ENCODE measurements around the gene MED27.
A peak's percentile ranks its signal among the peaks of the same experiment; 100 is the strongest.
"Not testable (repeated sequence)": the region's sequence is repeated elsewhere in the genome, so short reads cannot be mapped to it uniquely, and the experiment has no call there.

Gene MED27

DNA sequence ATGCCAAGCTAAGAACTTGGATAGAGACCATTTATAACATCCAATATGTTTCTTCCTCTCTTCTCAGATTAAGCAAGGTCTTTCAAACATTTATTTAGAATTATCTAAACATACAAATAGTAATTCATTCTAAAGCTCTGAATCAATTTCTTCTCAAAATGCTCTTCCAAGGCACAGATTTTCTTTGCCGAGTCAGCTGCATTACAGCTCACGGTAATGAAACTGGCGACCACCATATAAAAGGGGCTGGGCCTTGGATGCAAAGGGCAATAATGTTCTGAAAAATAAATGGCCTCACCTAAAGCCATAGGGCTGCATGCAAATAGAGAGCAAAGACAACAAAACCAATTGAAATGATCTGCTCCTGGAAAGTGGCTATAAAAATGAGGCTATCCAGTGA lies 63.8 kb downstream of the MED27 start:
- DNase-seq (ENCODE audit: low spot score) = no peak

DNA sequence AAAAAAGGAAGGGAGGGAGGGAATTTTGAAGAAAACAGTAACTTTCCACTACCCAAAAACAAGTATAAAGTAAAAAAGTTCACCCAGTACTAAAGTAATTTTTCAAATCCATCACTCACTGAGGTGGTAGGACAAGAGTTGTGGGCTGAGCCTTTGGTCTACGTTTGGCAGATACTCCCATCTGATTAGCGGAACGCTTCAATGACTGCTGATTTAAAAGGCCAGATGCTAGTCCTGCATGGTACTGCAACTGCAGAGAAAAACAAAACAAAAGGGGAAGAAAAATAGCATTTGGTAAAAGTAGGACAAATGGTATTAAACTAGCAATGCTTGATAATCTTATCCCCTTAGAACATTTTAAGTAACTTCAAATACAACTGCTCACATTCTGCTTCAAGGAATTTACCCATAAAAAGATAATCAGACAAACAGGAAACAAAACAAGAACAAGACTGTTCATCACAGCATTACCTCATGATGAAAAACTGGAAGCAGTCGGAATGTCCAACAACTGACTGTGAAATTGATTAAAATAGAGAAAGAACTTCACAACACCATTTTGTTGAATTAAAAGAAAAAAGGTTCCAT lies 65.4 kb downstream of the MED27 start:
- DNase-seq (ENCODE audit: low spot score) = no peak

DNA sequence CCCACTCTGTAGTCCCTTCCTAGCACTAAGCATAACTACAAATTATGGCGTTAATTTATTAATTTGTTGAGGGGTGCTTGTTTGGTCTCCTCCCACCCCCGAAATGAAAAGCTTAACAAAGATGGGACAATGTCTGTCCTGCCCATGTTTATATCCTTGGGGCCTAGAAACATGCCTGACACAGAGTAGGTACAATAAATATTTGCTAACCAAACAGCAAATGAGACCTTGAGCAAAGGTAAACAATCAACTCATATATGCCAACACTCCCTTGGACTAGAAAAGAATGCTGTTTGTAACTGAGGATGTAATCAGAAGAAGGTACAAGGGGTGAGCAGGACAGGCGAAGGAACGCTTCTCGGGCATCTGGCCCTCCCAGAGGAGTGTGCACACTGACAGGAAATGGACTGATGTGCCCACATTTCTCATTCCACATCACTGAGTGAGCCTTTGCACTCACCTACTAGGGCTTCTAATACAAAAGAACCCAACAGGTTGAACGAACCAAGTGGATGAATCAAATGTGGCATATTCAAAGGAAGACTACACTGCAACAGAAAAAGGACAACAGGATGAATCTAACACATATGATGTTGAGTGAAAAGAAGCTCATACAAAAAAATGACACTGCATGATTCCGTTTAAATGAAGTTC lies 66.8 kb downstream of the MED27 start:
- no peak for DNase-seq (ENCODE audit: low spot score)

DNA sequence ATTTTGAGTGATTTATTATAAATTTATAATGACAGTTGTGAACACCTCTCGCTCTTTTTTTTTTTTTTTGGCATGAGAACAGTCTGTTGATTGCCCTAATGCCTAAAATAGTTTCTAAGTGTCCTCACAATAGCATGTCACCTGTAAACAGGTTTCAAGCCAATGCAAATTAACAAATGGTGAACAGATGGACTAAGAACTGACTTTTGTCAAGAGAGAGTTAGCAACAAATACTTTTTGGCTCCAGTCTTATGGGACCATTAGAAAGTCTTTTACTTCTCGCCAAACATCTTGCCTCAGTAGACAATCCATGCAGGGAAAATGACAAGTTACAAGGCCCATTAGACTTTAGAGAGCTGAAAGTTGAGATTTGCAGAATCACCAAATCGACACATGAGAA lies 67.8 kb downstream of the MED27 start:
- DNase-seq (ENCODE audit: low spot score) = no peak

DNA sequence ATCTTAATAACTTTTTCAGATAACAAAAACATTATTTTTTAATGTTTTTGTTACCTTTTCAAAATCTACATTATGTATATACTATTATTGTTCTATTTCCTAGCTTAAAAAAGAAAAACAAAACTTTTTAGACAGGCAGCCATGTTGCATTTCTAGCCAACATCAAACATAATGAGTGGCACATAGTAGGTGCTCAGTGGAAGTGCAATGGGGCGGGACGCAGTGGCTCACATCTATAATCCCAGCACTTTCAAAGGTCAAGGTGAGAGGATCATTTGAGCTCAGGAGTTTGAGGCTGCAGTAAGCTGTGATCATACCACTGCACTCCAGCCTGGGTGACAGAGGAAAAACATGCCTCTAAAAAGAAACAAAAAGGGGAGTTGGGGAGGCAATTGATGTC lies 68.4 kb downstream of the MED27 start:
- DNase-seq (ENCODE audit: low spot score) = no peak

DNA sequence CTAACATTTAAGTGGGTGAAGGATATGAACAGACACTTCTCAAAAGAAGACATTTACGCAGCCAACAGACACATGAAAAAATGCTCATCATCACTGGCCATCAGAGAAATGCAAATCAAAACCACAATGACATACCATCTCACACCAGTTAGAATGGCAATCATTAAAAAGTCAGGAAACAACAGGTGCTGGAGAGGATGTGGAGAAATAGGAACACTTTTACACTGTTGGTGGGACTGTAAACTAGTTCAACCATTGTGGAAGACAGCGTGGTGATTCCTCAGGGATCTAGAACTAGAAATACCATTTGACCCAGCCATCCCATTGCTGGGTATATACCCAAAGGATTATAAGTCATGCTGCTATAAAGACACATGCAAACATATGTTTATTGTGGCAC lies 69.5 kb downstream of the MED27 start:
- not testable (repeated sequence) for DNase-seq (ENCODE audit: low spot score)

DNA sequence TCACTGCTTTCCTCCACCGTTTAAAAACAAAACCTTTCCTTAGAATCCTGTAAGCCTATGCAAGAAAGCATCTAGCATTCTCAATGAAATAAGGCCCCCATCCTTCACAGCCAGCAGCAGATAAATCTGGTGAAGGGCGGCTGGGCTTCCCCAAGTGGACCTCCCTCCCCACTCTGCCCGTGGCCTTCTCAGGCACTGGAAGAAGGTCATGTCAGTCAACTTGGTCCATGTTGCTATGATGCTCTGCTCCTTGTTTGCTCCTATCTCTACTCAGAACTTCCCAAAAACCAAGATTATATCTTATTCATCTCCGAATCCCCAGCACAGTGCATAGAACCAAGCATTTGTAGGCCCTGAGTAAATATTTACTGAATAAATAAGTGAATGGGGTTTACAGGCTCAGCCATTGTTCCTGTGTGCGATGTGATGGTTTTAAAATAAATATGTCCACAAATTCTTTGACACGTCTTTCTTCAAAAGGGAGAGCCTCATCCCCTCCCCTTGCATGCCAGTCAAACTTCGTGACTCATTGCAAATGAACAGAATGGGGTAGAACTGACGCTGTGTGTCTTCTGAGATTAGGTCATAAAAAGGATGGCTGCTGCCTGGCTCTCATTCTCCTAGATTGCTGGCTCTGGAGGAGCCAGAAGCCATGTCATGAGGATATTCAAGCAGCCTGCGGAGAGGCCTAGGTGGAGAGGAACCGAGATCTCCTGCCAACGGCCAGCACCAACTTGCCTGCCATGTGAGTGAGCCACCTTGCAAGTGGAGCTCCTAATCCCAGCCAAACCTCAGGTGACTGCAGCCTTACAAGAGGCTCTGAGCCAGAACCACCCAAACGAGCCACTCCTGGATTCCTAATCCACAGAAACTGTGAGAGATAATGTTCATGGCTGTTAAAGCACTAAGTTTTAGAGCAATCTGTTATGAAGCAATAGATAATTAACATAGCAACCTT lies 70.5 kb downstream of the MED27 start:
- no peak for DNase-seq (ENCODE audit: low spot score)

DNA sequence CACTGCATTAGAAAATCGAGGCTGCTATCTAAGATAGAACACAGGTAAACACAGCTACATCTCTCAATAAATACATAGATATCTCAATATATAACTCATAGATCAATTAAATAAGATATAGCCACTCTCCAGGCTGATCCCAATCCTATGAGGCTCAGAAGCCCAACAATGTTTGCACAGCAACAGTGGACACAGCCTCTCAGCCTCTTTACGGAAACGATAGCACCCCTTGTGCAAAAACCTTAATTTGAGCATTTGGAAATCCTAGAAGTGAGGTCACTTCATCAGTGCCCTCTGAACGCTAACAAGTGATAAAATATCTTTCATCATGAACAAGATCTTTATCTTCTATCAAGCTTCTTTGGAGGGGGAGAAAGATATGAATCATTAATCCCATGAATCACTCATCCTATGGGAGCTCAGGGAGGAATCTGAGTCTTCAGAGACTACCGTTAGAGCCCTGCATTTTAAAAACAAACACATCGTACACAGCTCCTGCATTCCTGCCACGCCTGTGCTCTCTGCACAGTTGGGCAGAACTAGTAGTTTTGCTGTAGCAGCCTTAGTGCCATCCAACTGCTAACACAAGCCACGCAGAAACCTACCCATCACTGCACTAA lies 71.4 kb downstream of the MED27 start:
- peak; percentile 43 for DNase-seq (ENCODE audit: low spot score)

DNA sequence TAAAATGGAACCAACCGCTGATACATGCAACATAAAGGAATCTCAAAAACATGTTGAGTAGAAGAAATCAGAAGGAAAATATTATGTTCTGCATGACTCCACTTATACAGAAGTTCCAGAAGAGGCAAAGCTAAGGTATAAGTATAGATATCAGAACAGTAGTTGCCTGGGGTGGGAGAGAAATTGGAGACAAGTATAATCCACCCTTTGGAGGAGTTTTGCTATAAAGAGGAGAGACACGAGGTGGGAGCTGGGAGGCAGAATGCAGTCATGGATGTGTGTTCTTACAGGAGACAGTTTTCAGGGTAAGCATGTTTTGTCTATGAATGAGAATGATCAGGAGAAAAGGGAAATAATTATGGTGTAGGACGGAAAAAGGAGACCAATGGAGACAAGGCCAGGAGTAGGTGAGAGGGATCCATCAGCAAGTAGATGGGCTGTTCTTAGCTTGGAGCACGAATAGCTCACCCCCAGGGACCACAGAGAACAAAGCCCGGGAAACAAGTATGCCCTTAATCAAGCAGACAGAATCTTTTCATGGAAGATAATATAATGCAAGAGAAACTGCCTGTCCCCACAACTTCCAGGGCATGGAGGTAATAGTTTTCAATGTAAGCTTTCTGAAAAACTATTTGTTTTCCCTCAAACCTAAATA lies 72.2 kb downstream of the MED27 start:
- DNase-seq (ENCODE audit: low spot score) = no peak

DNA sequence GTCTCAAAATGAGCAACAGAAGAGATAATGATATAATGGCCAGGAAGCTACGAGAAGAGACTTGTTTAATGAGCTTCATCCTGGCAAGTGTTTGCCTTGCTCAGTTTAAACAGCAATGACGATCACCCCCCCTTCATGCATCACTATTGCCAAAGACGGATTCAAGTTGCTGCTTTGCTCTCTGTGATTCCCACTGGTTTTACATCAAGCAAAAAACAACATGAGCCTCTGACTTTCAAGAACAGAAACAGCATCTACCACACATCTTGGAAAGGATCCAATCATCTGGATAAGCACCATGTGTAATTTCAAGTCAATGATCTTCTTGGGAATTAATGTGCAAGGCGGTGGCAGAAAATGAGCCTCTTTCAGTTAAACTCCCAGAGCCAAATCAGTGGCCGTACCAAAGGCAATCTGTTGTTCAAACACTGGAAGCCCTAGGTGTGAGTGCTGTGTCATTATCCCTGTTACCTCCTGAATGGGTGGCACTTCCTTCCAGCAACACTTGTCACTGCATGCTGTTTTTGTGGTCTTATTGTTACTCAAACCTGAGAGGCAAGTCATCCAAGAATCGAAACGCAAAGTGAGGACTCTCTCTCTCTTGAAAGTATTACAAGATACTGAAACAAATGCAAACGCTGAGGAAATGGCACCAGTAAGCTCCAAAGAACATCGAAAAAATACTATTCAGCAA lies 72.8 kb downstream of the MED27 start:
- DNase-seq (ENCODE audit: low spot score) = no peak

DNA sequence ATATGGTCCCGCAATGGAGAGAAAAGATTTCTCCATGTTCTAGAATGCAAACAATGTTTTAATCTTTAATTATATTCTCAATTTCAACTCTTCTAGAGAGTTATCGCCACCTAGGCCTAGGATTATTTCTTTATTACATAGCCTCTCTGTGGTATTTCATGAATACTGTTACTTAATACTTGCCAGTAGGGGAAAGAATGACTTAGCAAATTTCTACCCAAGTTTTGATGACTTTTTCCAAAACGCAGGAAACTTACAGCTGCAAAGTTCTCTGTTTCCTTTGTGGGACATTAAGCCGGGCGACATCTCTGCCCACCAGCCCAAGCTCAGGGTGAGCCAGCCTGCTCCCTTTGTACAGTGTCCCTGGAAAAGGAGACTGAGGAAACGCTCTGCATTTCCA lies 73.8 kb downstream of the MED27 start:
- no peak for DNase-seq (ENCODE audit: low spot score)

DNA sequence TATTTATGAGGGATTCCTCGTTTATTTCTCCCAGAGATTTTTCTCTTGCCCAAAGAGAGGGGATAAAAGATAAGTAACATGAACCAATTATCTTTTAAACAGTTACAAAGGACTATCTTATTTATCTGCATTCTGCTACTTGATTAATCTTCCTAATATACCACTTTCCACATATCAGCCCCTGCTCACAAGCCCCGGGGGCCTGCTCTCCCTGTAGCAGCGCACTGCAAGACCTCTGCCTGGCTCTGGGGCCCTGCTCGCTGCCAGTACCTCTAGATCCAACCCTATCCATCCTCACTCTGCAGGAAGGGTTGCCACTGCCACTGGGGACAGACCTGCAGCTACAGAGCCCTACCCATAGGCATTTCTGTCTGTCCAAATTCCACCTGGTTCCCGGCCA lies 75.3 kb downstream of the MED27 start:
- no peak for DNase-seq (ENCODE audit: low spot score)

DNA sequence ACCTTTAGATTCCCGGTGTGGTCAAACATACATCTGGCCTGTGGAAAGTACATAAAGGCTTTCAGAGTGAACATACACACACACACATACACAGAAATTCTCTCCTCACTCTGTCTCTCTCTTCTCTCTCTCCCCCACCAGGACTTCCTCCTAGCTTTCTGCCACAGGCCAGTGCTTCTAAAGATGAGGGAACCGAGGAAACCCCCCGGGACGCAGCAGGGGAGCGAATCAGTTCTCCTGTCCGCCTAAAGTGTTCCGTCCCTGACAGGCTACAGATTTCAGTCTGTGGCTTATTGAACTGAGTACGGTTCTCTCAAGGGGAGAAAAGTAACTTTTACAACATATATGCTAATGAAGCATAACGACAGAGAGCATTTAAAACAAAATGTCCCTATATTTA lies 75.8 kb downstream of the MED27 start:
- DNase-seq (ENCODE audit: low spot score) = no peak

DNA sequence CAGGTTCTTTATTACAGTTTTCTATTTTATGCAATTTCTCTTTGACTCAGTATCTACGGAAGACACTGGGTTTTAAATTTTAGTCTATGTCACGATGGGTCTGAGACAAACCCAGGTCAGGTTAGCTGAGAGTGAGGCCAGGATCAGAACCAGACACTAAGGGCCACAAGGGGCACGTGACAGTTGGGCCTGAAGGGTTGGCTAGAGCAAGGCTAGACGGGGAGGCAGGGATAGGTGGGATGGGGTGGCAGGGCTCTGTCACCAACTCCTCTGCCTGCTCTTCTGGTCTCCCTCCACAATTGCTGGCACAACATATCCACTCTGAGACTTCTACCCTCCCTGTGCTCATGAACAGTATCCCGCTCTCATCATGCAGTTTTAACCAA lies 76.4 kb downstream of the MED27 start:
- DNase-seq (ENCODE audit: low spot score) = no peak

DNA sequence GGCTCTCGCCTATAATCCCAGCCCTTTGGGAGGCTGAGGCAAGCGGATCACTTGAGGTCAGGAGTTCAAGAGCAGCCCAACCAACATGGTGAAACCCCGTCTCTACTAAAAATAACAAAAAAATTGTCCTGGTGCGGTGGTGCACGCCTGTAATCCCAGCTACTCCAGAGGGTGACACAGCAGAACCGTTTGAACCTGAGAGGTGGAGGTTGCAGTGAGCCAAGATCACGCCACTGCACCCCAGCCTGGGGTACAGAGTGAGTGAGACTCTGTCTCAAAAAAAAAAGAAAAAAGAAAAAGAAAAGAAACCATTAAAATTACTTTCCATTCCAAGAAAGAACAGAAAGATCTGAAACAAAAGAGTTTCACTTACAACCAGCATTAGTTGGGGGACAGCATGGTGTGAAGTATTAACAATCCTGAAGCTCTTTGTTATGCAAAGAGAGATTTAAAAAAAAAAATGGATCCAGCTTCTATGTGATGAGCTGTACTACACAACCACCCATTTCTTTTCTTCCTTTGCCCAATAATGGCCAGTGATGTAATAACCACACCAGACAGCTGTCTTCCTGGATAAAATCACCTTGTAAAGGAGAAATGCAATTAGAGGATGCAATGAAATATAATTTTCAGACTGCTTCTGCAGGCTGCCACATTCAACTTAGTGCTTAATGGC lies 76.9 kb downstream of the MED27 start:
- no peak for DNase-seq (ENCODE audit: low spot score)

DNA sequence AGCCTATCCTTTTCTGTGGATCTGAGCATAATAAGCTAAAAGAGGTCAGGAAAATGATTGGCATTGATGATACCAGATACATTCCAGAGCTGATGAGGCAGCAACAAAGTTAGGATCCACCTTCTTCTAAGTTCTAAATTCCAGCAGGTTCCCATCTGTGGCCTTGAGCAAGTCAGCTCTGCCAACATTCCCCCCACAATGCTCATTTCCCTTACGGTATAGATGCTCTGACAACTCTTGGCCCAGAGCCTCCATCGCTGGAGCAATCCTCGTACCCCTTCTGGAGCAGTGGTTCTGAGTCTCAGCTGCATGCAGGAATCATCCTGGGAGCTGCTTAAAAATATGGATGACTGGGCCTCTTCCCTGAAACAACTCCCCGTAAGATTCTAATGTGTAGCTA lies 78.1 kb downstream of the MED27 start:
- DNase-seq (ENCODE audit: low spot score) = no peak

DNA sequence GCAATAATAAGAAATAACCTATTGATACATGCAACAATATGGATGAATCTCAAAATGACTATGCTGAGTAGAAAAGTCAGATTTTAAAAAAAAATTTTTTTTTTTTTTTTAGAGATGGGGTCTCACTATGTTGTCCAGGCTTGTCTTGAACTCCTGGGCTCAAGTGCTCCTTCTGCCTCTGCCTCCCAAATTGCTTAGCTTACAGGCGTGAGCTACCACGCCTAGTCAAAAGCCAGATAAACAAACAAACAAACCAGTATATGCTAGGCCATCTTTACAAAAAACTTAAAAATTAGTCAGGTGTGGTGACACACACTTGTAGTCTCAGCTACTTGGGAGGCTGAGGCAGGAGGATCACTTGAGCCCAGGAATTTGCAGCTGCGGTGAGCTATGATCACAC lies 79.0 kb downstream of the MED27 start:
- DNase-seq (ENCODE audit: low spot score) = no peak

DNA sequence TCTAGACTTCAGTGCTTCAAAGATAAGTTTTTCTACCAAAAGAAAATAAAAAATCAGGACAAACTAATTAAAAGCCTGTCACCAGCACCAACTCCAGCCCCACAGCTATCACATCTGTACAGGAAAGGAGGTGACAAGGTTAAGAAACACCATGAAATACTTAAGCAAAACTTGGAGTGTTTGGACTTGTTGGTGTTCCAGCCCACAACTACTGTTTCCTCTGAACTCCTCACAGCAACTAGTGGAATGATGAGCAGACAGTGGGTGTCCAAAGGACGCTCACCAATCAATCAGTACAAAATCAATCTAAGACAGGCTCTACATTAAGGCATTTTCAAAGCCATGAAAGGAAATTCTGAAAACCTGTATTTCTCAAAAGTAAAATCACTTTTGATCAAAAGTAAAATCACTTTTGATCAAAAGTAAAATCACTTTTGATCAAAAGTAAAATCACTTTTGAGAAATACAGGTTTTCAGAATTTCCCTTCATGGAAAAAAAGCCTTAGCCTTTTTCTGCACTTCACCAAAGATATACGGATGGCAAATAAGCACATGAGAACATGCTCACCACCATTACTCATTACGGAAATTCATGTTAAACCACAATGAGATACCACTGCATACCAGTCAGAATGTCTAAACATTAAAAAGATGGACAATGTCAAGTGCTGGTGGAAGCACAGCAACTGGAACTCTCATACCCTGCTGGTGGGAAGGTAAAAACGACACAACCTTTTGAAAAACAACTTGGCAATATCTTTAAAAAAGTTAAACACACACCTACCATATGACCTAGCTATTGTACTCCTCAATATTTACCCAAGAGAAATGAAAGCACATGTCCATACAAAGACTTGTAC lies 79.7 kb downstream of the MED27 start:
- no peak for DNase-seq (ENCODE audit: low spot score)

DNA sequence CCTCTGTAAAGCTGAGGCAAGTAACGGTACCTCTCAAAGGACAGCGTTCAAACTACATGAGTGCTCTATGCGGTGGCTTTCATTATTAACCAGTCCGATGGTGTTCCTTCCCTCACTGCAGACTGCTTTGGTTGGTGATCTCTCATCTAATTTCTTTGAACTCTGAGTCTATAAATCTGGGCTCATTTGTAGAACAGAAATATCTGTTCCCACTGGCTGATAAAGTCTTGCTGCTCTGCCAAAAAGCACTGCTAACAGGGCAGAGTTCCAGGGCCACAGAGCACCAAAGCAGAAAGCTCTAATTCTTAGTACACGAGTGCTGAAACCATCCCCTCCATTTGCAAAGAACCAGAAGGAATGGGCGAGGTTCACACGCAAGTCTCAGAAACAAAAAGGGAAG lies 81.9 kb downstream of the MED27 start:
- no peak for DNase-seq (ENCODE audit: low spot score)

DNA sequence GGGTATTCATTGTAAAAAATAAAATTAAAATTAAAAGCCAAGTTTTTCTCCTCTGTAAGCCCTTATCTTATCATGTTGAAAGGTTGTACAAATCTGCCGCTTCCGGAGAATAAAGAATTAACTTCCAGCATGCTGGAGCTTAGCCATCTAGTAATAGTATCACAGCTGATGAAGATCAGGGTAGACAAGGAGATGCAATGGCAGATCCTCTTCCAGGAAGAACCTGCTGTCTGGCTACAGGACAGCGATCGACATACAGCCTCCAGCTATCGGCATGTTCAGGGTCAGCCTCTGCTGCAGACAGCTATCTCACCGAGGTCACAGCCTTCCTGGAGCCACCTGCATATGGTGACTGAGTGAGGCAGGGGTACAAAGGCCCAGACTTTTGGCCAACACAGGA lies 82.6 kb downstream of the MED27 start:
- DNase-seq (ENCODE audit: low spot score) = no peak
